Measurements from ENCODE around the gene PLEKHA5.

DNA sequence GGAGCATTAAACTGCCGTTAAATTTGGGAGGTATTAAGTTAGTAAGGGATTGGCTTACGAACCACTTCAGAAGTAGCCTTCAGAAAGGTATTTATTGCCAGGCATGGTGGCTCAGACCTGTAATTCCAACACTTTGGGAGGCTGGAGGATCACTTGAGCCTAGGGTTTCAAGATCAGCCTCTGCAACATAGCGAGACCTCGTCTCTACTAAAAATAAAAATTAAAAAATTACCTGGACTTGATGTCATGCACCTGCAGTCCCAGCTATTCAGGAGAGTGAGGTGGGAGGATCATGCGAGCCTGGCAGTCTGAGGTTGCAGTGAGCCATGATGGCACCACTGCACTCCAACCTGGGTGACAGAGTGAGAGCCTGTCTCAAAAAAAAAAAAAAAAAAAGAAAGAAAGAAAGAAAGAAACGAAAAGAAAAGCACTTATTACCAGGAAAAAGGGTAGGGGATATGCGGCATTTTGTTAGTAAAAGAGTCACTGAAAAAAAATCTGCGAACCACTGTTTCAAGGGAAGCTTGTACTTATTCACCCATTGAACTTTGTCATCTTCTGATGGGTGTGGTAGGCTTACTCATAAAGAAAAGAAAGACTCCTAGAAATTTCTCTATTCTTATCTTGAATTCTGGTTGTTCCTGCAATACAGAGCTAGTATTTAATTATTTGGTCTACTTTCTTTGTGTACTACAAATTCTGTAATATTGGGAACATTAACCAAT, 33.6 kb upstream of the PLEKHA5 start:
- TF ChIP-seq POLR2A (IDR thresholded peaks at IDR 0.05) = no peak
- TF ChIP-seq, protein P1, sequence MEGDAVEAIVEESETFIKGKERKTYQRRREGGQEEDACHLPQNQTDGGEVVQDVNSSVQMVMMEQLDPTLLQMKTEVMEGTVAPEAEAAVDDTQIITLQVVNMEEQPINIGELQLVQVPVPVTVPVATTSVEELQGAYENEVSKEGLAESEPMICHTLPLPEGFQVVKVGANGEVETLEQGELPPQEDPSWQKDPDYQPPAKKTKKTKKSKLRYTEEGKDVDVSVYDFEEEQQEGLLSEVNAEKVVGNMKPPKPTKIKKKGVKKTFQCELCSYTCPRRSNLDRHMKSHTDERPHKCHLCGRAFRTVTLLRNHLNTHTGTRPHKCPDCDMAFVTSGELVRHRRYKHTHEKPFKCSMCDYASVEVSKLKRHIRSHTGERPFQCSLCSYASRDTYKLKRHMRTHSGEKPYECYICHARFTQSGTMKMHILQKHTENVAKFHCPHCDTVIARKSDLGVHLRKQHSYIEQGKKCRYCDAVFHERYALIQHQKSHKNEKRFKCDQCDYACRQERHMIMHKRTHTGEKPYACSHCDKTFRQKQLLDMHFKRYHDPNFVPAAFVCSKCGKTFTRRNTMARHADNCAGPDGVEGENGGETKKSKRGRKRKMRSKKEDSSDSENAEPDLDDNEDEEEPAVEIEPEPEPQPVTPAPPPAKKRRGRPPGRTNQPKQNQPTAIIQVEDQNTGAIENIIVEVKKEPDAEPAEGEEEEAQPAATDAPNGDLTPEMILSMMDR (IDR thresholded peaks at IDR 0.05) = no peak
- TF ChIP-seq POLR2AphosphoS5 (IDR thresholded peaks at IDR 0.05) = no peak
- TF ChIP-seq EP300 (IDR thresholded peaks at IDR 0.05) = no peak
